Inflammatory macrophage treated with lipopolysaccharide for 4 hours (primary cell): Measurements from ENCODE around the gene EXOSC3.

ENCODE experiments used
- DNase-seq: peaks from one replicate; pipeline ENCODE4 v3.0.0-alpha.2; 2020

Gene EXOSC3

GRCh38 chr9:37732086-37732741 is 52.6 kb downstream of the EXOSC3 start:
- DNase-seq = no peak

GRCh38 chr9:37730839-37731238 is 54.0 kb downstream of the EXOSC3 start:
- DNase-seq = no peak

DNA sequence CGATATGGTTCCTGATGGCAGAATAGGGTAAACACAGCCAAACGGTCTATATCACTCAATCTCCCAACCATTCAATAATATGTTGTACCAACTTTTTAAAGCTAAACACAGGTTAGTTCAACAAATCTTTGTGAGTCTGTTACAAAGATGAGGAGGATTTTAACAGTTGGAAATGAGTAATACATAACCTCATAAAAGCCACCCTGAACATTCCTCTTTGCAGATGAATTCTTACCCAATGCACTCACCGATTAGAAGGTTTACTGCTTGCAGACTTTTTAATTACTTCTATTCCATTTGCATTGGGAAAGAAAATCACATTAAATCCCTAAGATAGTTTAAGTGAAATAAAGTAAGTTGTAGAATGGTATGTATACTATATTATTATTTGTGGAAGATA is 54.6 kb downstream of the EXOSC3 start:
- DNase-seq = no peak
